ENCODE results near the gene ANKRD44.
A peak's percentile ranks its signal among the peaks of the same experiment; 100 is the strongest.

ANKRD44 gene

GRCh38 chr2:197102231-197102630 lies 208.3 kb downstream of the ANKRD44 start:
- ATAC-seq: no peak

- no peak for ATAC-seq
Observed at GRCh38 chr2:197101519-197101918, 209.1 kb downstream of the ANKRD44 start.

DNA sequence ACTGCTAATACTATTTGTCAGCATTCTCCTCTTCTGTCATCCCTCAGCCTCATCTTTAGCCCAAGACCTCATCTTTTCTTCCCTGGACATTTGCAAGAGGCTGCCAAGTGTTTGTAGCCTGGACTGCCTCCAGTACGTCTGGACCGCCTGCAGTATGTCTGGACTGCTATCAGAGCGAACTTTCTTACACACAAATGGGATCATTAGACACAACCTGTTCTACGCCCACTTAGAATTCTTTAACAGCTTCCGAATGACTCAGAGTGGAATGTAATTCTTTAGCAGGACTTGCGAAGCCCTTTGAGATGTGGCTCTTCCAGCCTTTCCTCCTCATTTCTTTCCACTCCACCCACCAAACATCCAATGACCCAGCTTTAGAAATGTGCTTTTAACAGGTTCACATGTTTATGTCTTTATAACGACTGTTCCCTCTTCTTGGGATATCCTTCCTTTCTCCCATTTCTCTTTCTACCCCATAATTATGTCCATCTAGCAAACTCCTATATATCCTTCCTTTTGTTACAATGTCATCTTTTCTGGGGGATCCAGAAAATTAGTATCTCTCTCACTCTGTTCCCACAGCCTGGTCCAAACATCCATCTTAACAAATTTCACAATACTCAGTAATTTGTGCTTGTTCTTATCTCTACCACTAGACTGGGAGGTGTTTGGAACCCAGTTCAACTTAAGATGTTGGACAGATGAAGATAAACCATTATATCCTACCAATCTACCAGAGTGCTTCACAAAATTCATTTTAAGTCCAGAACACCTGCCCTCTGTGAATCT lies 212.8 kb downstream of the ANKRD44 start:
- ATAC-seq: no peak

DNA sequence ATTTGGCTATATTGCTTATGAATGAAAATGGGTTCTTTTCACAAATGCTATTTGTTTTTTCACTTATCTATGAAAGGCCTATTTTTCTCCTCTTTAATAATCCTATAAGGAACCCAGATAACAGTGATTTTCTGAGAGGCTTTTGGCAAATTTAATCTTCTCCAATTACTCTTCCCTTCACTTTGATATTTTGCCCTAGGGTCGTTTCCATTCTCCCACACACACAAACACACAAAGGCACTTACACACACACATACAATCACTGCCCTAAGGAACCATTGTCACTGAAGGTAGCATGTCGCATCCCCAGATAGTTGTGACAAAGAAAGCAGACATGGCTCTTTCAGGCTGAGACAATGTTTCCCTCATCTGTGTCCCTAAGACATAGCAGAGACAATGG lies 213.9 kb downstream of the ANKRD44 start:
- no peak for ATAC-seq

- no peak for ATAC-seq
Observed at GRCh38 chr2:197092431-197092830, 218.1 kb downstream of the ANKRD44 start.

GRCh38 chr2:197090742-197091367 lies 219.7 kb downstream of the ANKRD44 start:
- ATAC-seq: no peak

- ATAC-seq: peak in 1 of 2 donors; percentile 38
Observed at GRCh38 chr2:197089655-197090054, 220.9 kb downstream of the ANKRD44 start.

GRCh38 chr2:197088694-197089093 lies 221.9 kb downstream of the ANKRD44 start:
- no peak for ATAC-seq

GRCh38 chr2:197086500-197086899 lies 224.1 kb downstream of the ANKRD44 start:
- ATAC-seq: peak in 1 of 2 donors; percentile 30

GRCh38 chr2:197085665-197086064 lies 224.9 kb downstream of the ANKRD44 start:
- ATAC-seq: no peak

GRCh38 chr2:197081294-197081693 lies 229.3 kb downstream of the ANKRD44 start:
- no peak for ATAC-seq

DNA sequence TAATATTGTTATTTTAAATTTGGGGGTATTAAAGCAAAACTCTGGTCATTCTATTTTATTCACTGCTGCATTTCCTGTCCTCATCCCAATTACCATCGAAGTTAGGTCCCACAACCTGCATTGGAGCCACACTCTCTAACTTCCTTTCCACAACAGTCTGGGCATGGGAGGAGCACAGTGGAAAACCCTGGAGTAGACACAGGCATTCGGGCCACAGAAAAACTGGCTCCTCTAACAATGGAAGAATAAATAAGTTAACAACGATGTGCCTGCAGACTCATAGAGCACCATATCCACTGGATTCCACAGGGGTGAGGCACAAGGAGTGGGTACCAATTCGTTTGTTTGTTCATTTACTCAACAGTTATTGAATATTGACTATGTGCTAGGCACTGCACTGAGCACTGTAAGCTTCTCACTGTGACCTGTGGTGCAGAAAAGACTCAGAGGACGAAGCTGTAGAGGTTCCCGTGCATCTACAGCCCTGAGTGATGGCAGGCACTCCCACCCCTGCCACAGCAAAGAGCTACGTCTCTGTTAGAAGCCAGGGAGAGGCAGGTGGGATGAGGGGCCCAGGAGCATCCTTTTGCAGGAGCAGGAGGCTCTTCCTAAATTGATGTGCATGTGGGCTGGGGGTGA lies 229.9 kb downstream of the ANKRD44 start:
- no peak for ATAC-seq

GRCh38 chr2:197079832-197080555 lies 230.6 kb downstream of the ANKRD44 start:
- no peak for ATAC-seq

GRCh38 chr2:197079414-197079813 lies 231.2 kb downstream of the ANKRD44 start:
- ATAC-seq: no peak

DNA sequence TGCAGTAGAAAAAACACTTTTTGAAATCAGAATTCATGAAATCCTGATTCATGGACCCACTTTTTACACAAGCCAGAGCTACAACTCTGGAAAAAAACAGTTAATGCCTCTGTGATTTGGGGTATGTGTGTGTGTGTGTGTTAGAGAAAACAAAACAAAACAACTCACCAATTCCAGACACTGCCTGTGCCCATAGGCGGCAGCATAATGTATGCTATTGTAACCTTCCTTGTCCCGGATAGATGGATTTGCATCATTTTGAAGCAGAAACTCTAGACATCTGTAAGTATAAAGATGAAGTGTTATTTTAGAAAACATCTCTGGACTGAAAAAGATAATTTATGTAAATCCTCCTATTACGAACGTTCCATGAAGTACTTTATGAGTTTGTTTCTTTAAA lies 232.0 kb downstream of the ANKRD44 start:
- no peak for ATAC-seq

- no peak for ATAC-seq
Observed at GRCh38 chr2:197077336-197077735, 233.2 kb downstream of the ANKRD44 start.

- no peak for ATAC-seq
Observed at GRCh38 chr2:197076652-197077051, 233.9 kb downstream of the ANKRD44 start.

- ATAC-seq: no peak
Observed at GRCh38 chr2:197075754-197076337, 234.7 kb downstream of the ANKRD44 start.

GRCh38 chr2:197075281-197075680 lies 235.3 kb downstream of the ANKRD44 start:
- no peak for ATAC-seq

DNA sequence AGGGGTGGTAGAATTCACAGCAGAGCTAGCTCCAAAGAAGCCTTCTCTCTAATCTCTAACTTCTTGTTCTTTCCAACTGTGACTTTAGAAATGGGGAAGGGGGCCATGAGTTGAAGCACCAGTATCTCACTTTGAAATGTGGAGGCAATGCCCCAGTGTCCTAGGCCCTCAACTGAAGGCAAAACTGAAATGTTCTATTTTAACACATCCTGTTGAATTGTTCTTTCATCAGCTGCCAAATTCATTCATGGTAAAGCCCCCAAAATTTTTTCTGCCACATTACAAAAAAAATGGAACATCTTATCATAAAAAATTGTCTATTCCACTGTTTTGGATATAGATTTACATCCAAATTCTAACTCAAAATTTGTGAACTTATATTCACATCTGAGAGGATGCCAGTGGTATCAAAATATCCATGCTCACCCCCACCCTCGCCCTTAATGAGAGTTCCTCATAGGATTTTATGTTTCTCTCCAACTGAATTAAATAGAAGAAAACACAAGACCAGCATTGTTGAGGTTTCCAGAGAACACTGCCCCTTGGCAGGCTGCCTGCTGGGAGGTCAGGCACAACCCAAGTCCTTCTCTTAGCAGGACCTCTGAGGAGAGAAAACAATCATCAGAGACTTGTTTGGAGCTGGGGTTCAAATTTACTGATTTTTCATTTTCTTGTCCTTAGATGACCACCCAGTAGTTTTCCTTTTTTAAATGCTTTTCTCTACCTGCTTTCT lies 236.7 kb downstream of the ANKRD44 start:
- no peak for ATAC-seq

DNA sequence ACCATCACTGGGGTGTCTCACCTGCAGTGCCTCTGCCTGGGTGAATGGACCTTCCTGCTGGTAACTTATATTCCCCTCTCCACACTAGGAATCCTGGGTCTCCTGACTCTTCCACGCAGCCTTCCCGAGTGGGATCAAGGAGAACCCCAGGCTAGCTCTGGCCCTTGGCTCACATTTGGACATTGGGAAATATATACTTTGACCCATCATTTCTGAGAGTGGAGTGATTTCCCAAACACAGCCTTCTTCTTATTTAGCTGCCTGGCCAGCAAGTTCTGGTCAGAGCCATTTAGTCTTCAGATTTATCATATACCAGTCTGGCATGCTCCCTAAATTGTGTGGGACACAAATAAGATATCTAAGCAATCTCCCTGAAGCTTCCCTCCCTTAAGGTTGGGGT lies 237.3 kb downstream of the ANKRD44 start:
- ATAC-seq: no peak

DNA sequence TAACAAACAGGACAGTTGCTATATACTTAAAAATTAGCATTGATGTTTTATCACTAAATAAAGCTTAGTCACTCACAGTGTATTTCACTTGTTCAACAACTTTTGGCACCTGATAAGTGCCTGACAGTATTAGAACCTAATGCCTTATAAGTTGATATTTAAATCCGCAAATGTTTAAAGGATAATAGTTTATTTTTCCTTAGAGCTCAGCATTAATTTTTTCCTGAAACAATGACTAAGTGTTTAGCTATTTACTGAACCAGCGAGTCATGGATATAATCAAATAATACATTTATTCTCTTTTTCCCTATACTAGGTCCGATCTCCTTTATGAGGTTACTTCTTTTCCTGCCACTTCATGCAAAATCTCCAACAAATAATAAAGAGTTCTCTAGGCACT lies 238.0 kb downstream of the ANKRD44 start:
- ATAC-seq: no peak

Measured in activated CD4-positive, CD25-positive, alpha-beta regulatory T cell treated with anti-CD3 and anti-CD28 coated beads, Interleukin-2, amount 50 U/mL, for 24 hours (primary cell).